ENCODE results near the gene MAGED1.

GRCh38 chrX:51853251-51853650 is 40.2 kb upstream of the MAGED1 start:
- TF ChIP-seq, protein P1, sequence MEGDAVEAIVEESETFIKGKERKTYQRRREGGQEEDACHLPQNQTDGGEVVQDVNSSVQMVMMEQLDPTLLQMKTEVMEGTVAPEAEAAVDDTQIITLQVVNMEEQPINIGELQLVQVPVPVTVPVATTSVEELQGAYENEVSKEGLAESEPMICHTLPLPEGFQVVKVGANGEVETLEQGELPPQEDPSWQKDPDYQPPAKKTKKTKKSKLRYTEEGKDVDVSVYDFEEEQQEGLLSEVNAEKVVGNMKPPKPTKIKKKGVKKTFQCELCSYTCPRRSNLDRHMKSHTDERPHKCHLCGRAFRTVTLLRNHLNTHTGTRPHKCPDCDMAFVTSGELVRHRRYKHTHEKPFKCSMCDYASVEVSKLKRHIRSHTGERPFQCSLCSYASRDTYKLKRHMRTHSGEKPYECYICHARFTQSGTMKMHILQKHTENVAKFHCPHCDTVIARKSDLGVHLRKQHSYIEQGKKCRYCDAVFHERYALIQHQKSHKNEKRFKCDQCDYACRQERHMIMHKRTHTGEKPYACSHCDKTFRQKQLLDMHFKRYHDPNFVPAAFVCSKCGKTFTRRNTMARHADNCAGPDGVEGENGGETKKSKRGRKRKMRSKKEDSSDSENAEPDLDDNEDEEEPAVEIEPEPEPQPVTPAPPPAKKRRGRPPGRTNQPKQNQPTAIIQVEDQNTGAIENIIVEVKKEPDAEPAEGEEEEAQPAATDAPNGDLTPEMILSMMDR (IDR thresholded peaks at IDR 0.05), result no peak
- no peak for TF ChIP-seq POLR2A (IDR thresholded peaks at IDR 0.05)
- TF ChIP-seq POLR2AphosphoS5 (IDR thresholded peaks at IDR 0.05), result no peak
- TF ChIP-seq EP300 (IDR thresholded peaks at IDR 0.05), result no peak
